GM18507 (cell line): ENCODE results near the gene ABHD6.

Source experiments
- DNase-seq: peaks from one replicate; pipeline ENCODE4 v3.0.0; 2011; ENCODE audit warnings: low read depth; ENCODE audit not compliant: insufficient read length; ENCODE audit errors: extremely low spot score
- FAIRE-seq: peaks from 2 replicates; lab custom pipeline; 2011; peaks lifted over from hg19 to GRCh38; lab: Jason Lieb, UNC

Gene ABHD6

DNA sequence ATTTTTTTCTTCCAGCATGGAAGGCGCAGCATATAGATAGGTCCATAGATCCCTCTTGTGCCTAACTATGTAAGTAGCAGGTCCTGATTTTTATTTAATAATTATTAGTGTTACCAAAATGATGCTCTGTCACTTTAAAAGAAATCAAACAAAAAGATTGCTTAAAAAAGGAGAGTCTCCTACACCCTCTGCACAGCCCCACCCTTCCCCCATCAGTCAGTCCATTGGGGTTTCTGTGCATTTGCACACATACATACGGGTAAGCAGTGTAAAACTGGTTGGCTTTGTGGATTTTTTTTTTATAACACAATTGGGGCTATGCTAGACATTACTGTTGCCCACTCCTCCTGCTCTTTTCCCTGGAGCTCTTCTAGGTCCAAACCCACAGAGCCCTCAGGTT, 61.5 kb downstream of the ABHD6 start:
- DNase-seq (no peak), FAIRE-seq (no peak)

DNA sequence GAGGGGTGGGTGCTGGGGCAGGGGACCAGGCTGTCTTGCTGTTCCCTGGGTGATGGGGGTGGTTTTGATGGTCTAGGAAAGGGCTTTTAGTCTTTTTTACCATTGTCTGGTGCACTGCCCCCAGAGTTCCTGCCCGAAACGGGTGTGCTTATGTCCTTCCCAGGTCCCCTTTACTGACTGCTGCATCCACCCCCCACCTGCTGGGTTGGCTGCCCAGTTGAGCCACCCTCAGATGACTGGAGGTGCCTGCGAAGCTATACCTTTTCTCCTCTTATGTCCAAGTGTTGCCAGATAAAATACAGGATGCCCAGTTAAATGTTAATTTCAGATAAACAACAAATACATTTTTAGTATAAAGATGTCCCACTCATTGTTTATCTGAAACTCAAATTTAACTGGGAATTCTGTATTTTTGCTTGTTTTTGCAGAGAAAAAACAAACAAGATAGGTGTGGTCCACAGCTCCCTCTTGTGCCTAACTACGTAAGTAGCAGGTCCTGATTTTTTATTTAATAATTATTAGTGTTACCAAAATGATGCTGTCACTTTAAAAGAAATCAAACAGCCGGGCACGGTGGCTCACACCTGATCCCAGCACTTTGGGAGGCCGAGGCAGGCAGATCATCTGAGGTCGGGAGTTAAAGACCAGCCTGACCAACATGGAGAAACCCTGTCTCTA, 62.4 kb downstream of the ABHD6 start:
- FAIRE-seq (peak; percentile 56), DNase-seq (no peak)

DNA sequence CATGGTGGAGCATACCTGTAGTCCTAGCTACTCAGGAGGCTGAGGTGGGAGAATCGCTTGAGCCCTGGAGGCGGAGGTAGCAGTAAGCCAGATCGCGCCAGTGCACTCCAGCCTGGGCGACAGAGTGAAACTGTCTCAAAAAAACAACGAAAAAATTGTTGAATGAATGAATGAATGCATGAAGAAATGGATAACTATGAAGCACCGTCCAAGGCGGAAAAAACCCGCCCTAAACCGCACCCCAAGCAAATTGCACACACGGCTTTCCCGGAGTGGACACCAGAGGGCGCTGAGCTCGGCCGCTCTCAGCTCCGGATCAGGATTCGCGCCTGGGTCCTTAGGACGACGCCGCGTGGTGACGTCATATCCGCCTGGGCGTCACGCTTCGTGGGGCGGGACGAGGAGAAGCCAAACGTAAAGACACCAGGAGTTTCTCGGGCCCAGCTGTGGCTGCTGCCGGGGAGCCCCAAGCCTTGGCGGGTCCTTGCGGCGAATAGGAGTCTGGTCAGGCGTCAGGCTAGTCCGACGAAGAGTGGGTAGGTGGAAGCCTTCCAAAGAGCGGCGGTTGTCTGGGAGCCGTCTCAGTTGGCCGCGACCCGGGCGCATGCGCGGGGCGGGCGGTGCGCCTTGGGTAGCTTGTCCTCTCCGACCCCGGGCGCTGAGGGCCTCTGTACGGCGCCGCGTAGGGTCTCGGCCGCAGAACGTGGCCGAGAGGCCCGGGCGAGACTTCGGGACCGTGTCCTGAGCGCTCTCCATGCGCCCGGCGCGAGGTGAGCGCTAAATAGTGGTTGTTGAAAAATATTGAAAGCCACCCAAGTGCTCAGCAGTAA, 68.5 kb downstream of the ABHD6 start, which contains the start of the genes HTD2 and RPP14:
HTD2 (plus strand) TSS at position 639 of the 830 bp plus-strand sequence. CDS start 11,094 bp downstream, outside the sequence.
RPP14 (plus strand) TSS at position 364 of the 830 bp plus-strand sequence. CDS start 4,085 bp downstream, outside the sequence.
- FAIRE-seq (peak; percentile 99), DNase-seq (peak; percentile 91)

DNA sequence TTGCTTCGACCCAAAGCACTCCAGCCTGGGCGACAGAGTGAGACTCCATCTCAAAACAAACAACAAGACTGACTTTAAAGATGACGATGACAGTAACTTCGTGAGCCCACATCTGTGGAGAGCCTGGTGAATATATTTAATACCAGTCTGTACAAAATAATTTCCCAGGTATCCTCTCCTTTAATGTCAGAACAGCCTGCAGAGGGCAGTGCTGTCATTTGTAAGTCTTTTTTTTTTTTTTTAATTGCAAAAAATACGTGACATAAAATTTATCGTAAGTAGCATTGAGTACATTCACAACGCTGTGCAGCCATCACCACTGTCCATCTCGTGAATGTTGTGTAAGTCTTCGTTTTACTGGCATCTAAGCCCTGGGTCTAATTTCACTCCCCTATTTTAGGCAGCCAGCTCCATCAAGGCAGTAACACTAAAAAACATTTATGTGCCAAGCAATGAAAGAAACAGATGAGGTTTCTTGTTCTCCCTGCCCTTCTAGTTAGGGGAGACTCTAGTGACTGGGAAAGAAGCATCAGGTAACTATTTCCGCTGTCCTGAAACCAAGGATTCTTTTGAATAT, 70.1 kb downstream of the ABHD6 start:
- FAIRE-seq (peak; percentile 66), DNase-seq (no peak)

DNA sequence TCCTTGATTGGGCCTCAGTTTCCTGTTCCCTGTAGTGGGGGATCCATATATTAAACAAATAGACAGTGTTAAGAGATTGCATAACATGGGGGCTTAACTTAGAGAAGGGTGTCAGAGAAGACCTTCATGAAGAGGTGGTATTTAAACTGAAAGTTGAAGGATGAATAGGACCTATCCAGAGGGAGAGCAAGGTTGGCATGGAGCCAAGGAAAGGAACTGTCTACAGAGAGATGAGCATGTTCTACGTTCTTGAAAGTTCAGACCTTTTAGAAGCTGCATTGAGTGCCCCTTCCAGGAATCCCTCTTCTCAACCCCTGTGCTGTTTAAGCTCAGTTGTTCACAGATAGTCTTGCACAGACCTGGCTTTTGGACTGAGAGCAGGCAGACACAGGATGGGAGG, 71.1 kb downstream of the ABHD6 start:
- FAIRE-seq: no peak

DNA sequence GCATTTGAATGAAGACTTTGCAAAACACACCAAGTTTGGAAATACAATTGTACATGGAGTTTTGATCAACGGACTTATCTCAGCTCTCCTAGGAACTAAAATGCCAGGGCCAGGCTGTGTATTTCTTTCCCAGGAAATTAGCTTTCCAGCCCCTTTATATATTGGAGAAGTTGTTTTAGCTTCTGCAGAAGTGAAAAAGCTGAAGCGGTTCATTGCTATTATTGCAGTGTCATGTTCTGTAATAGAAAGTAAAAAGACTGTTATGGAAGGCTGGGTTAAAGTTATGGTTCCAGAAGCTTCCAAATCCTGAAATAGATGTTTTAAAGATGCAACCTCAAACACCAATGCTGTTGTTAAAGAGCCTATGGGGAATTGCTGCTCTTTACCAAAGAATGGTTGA, 80.2 kb downstream of the ABHD6 start:
- DNase-seq (no peak), FAIRE-seq (no peak)

More for the DNA sequence above, 71.1 kb downstream of the ABHD6 start:
- DNase-seq: no peak

DNA sequence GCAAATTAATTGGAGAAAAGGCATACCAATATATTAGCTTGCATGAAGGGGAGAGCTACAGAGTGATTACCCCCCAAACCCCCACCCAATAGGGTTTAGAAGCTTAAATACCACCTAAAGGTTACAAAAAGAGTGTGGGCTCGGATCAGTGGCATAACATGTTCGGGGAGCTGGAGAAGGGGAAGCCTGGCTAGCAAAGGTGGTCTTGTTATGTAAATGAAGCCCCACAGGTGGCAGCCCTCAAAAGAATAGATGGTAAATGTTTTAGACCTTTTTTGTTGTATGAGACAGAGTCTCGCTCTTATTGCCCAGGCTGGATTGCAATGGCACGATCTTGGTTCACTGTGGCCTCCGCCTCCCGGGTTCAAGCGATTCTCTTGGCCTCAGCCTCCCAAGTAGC, 84.2 kb downstream of the ABHD6 start:
- FAIRE-seq: no peak

DNA sequence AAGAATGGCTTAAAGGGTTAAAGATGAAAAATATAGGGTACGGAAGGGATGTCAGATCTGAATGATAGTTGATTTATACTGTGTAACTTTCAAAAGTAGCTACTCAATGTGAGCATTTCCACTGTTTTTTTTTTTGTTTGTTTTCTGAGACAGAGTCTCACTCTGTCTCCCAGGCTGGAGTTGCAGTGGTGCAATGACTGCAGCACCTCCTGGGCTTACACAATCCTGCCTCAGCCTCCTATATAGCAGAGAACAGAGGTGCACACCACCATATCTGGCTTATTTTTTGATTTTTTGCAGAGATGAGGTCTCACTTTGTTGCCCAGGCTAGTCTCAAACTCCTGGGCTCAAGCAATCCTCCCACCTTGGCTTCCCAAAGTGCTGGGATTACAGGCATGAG, 85.2 kb downstream of the ABHD6 start:
- DNase-seq (no peak), FAIRE-seq (no peak)

More for the DNA sequence above, 84.2 kb downstream of the ABHD6 start:
- DNase-seq: no peak

DNA sequence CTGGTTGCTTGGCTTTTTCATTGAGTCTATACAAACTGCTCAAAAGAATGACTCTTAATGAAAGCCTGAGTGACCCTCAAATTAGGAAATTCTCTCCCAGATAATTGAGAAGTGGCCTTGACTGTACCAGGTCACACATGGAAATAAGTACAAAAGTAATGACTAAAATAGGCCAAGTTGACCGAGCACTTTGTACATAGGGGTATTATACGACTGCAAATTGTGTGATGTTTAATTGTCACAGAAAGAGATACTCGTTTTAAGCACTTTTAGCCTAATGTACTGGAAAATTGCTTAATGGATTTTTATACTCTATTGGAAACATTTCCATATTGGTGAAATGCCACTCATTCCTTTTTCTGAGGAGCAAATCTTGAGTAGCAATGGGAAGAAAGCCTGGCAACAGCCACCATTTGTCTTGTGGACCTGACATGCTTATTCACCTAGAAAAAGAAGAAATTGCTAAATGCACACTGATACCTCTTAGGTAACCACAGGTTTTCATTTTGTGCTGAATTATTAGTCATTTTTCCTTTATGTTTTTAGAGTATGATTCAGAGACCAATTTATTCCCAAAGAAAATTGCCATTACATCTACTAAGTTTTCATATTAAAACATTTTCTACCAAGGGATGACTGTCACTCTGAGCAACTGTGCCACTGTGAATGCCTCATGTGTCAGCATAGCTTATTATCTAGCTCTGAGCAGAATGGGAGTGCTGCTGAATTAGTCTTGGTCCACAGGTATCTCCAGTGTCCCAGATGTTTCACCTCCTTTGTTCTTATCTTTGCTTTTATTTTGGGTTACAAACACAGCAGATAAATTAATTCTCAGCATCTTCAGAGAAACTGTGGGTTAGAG, 86.2 kb downstream of the ABHD6 start:
- no peak for DNase-seq
- peak; percentile 48 for FAIRE-seq

DNA sequence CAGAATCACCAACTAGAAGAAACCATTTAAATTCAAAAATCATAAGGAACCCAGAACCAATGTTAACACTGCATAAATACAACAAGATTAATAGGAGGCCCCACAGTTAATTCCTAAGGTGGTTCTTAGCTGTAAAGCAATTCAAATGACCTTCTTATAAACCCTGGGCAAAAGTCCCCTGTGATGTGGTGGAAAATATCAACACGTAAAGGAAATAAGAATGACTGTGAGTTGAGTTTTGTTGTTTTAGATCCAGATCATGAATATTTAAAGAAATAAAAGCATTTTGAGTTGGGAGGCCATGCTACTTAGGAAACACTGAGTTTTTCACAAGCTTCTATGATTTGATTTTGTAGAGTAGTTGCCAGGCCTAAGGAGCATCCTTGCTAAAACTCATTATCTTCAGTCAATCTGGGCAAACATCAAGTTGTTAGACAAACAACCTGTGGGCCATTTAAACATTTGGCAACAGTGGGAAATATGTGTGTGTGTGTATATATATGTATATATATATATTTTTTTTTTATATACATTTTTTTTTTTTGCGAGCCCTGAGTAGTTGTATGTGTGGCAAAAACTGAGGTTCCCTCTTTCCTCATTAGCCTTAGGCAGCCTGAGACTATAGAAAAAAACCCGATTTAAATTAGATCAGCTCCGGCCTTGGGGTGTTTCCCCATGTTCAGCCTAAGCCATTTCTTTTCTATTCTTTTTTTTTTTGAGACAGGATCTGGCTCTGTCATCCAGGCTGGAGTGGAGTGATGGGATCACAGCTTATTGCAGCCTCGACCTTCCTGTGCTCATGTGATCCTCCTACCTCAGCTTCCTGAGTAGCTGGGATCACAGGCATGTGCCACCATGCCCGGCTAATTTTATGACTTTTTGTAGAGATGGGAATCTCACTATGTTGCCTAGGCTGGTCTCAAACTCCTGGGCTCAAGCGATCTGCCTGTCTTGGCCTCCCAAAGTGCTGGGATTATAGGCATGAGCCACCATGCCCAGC, 87.1 kb downstream of the ABHD6 start:
- no peak for FAIRE-seq
- DNase-seq: no peak

DNA sequence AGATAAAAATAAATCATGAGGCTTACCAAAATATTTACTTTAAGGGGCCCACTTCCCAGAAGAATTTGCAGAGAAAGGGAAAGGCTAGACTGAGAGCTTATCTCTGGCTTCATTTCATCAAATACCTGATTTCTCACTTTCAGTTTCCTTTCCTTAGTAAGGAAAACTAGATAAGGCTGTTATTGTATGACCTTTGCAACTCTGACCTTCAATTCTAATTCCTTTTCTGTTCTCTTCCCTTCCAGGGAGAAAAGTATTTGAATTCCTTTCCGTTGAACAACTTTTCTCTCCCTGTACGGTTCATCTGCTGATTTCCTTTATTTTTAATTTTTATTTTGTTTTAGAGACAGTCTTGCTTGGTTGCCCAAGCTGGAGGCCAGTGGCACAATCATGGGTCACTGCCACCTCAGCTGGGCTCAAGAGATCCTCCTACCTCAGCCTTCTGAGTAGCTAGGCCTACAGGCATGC, 88.0 kb downstream of the ABHD6 start:
- DNase-seq: no peak
- no peak for FAIRE-seq

DNA sequence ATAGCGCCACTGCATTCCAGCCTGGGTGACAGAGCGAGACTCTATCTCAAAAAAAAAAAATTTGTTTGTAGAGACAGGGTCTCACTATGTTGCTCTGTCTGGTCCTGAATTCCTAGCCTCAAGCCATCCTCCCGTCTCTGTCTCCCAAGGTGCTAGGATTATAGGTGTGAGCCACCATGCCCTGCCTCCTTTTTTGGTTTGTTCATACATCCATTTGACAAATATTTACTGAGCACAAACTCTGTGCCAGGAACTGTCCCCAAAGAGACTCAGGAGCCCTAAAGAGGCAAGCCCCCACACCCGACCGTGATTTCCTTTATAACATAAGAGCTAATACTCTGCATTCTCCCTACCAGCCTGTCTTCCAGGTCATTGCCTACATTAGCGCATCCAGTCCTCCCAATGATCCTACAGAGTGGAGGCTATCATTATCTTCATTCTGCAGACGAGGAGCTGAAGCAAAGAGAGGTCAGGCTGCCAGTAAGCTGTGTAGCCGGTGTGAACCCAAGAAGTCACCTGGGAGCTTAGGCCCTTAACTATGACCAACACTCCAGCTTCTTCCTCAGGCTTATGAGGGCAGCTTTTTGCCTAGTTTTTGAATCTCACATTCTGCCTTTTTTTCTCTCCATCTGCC, 88.8 kb downstream of the ABHD6 start:
- DNase-seq (no peak), FAIRE-seq (no peak)

DNA sequence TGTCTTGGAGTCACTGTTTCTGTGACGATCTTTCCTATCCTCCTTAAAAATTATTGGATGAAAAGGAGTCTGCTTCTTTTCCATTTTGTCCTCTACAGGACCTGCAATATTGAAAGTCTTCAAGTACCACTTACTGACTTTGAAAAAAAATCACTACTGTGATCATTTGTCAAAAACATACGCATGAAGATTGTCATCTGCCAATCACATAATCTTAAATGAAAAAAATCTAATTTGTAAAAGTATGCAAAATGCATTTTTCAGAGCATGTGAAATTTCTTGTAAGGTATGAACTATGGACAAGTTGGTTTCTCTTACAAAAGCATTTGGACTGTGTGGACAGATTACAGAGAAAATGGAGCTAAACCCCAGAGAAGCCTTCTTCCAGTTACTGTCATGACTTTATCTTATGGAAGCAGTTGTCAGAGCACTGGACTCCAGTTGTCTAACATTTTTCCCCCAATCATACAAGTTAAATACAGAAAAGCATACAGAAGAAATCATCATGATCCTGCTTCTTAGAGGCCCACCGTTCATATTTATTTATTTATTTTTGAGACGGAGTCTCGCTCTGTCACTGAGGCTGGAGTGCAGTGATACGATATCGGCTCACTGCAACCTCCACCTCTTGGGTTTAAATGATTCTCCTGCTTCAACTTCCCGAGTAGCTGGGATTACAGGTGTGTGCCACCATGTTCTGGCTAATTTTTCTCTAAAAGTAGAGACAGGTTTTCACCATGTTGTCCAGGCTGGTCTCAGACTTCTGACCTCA, 91.7 kb downstream of the ABHD6 start:
- FAIRE-seq: no peak
- DNase-seq: no peak

DNA sequence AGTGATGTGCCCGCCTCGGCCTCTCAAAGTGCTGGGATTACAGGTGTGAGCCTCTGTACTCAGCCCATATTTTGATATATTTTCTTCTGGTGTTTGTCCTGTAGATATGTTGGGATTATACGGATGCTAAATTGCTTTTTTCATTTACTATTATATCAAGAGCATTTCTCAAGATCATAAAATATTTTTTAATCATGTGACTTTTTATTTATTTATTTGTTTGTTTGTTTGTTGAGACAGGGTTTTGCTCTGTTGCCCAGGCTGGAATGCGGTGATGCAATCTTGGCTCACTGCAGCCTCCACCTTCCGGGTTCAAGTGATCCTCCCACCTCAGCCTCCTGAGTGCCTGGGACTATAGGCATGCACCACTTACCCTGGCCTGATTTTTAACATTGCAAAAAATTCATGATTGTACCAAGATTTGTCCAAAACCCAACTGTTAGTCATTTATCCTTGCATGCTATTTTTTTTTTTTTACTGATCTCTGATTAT, 92.4 kb downstream of the ABHD6 start:
- FAIRE-seq: no peak
- DNase-seq: no peak

DNA sequence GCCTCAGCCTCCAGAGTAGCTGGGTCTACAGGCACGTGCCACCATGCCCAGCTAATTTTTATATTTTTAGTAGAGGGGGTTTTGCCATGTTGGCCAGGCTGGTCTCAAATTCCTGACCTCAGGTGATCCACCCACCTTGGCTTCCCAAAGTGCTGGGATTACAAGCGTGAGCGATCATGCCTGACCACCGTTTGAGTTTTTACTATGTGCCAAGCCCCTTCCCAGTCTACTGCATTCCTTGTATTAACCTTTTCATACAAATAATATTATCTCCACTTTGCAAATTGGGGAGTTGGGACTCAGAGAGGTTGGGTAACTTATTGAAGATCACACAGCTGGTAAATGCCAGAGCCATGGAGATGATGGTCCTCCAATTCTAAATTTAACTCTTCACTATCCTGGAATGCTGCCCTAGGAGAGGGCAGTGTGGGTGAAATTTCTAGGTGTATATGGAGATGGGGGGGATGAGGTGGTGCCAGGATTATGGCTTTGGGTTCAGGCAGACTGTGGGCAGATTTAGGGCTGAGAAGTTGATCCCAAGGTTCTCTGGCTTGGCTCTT, 94.1 kb downstream of the ABHD6 start:
- DNase-seq: no peak
- no peak for FAIRE-seq

DNA sequence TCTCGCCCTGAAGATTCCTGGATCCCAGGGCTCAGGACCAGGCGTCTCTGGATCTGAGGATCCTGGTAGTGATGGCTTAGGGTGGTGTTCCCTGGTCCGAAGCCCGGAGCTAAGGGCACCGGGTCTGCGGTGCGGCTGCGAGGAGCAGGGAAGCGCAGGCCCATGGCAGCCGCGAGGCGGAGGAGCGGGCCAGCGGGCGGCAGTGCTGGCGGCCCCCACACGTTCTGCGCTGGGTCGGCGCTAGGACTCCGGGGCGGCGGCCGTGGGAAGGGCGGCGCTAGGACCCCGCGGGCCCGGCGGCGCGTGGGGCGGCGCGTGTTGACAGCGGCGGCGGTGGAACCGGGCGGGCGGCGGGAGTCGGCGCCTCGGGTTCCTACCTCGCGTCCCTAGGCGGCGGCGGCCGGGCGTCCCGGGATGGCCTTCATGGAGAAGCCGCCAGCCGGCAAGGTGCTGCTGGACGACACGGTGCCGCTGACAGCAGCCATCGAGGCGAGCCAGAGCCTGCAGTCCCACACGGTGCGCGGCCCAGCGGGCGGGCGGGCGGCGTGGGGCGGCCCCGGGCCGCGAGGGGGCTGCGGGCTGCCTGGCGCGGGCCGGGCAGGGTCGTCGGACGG, 95.1 kb downstream of the ABHD6 start, which contains the start of gene PXK:
PXK (plus strand) TSS at position 318 of the 614 bp plus-strand sequence; CDS start at position 415, 97 bp downstream.
- FAIRE-seq (peak; percentile 39), DNase-seq (peak; percentile 58)
